SU-DHL-6 (cell line): ENCODE results near the gene UNC5A.

Experiments
- H2AFZ ChIP-seq: fragments of 200-600 bp; sonication (generic); 2 replicates; pipeline ENCODE4 v1.6.1; 2014; ENCODE audit warnings: low read depth, mild to moderate bottlenecking, moderate library complexity, mixed read lengths, antibody characterized with exemption, low read length; ENCODE audit not compliant: severe bottlenecking
- H3F3A ChIP-seq: fragments of 200-600 bp; shearing (Covaris generic); 2 replicates; pipeline ENCODE4 v1.6.0; 2016; ENCODE audit warnings: antibody characterized with exemption, mild to moderate bottlenecking; ENCODE audit not compliant: insufficient read depth
- H3K27ac ChIP-seq: fragments of 200-600 bp; sonication (generic); 2 replicates; pipeline ENCODE4 v1.5.1; 2016; ENCODE audit warnings: low read depth, mild to moderate bottlenecking, low read length, moderate library complexity, mixed read lengths
- H3K27me3 ChIP-seq: fragments of 200-600 bp; sonication (generic), shearing (Covaris generic); 2 replicates; pipeline ENCODE4 v1.6.0; 2014; ENCODE audit warnings: mild to moderate bottlenecking, low read length
- H3K36me3 ChIP-seq: fragments of 200-600 bp; sonication (generic); 2 replicates; pipeline ENCODE4 v1.6.1; 2014; ENCODE audit warnings: mild to moderate bottlenecking, low read length, mixed read lengths
- H3K4me2 ChIP-seq: fragments of 300-600, 200-600 bp; shearing (Covaris generic), sonication (generic); 2 replicates; pipeline ENCODE4 v1.6.0; 2014; ENCODE audit warnings: low read length, low read depth, mild to moderate bottlenecking; ENCODE audit not compliant: poor library complexity, severe bottlenecking
- H3K4me3 ChIP-seq: fragments of 200-600 bp; sonication (generic); 2 replicates; pipeline ENCODE4 v1.5.1; 2014; ENCODE audit warnings: antibody characterized with exemption, low read length, mild to moderate bottlenecking, mixed read lengths; ENCODE audit not compliant: insufficient read depth, poor library complexity, severe bottlenecking
- H3K79me2 ChIP-seq: fragments of 200-600 bp; sonication (generic); 2 replicates; pipeline ENCODE4 v1.6.1; 2014; ENCODE audit warnings: mild to moderate bottlenecking, low read length, moderate library complexity; ENCODE audit not compliant: insufficient read depth
- H3K9ac ChIP-seq: fragments of 200-600 bp; sonication (generic); 2 replicates; pipeline ENCODE4 v1.7.0; 2014; ENCODE audit warnings: mild to moderate bottlenecking, low read length
- H3K9me2 ChIP-seq: fragments of 200-600 bp; sonication (generic); replicated peaks from 2 replicates; pipeline ENCODE4 v1.6.1; 2014; ENCODE audit warnings: low read length; ENCODE audit not compliant: insufficient read depth
- H3K9me3 ChIP-seq: fragments of 200-600 bp; sonication (generic); 2 replicates; pipeline ENCODE4 v1.6.1; 2014; ENCODE audit warnings: low read length, mixed read lengths; ENCODE audit not compliant: insufficient read depth
- H4K20me1 ChIP-seq: fragments of 200-600 bp; sonication (generic); 2 replicates; pipeline ENCODE4 v1.6.1; 2014; ENCODE audit warnings: low read depth, mild to moderate bottlenecking, antibody characterized with exemption, low read length, moderate library complexity, mixed read lengths
- EZH2phosphoT487 ChIP-seq: fragments of 200-600 bp; sonication (generic), shearing (Covaris generic); conservative IDR thresholded peaks from 2 replicates; pipeline ENCODE4 v1.6.1; 2018; ENCODE audit warnings: mild to moderate bottlenecking, antibody characterized with exemption, low read length, moderate library complexity, mixed read lengths
- TF ChIP-seq, protein P1 (sequence below): fragments of 200-600 bp; sonication (generic); IDR thresholded peaks from one replicate; pipeline ENCODE4 v1.5.1; 2017; ENCODE audit warnings: antibody characterized with exemption, mild to moderate bottlenecking, low read length, moderate library complexity; ENCODE audit not compliant: insufficient read depth, poor library complexity, severe bottlenecking

Gene UNC5A

DNA sequence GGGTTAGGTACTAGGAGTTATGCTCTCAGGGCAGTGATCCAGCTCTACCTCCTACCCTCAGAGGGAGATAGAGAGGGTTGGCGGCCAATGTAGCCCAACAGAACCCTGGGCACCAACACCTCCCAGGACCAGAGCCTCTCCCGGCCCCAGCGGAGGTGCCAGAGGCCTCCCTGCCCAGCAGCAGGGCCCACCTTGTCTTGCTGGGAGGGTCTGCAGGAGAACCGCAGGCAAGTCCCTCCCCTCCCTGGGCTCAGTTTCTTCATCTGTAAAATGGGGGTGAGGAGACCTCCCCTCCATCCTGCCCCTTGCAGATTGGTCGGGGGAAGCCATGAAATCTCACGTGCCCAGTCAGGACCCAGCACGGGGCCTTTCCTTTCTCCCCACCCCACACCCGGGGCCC, 54.4 kb downstream of the UNC5A start:
- no peaks in the 10 kb centered on the region for H3K27me3 ChIP-seq

DNA sequence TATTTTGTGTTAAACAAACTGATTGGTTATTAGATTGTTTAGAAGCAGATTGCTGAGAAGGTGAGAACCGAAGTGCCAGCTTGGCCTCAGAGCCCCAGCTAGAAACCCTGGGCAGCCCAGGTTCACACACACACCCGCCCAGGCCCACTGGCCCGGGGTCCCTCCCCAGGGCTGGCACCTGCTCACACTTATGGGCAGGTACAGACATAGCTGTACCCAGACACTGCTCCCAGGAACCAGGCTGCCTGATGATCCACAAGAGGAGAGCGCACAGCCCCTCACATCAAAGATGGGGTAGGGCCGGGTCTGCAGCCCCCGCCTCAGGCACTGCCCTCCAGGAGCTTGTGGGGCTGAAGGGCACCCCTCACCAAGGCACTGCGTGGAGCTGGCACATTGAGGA, 55.6 kb downstream of the UNC5A start:
- Histone ChIP-seq H3K4me2 (no peak overlapping the region), H2AFZ (no peak overlapping the region), H3K9ac (no peak overlapping the region), H3K9me3 (no peaks in the 10 kb centered on the region), H3K4me3 (no peak overlapping the region), H3K79me2 (no peaks in the 10 kb centered on the region), H4K20me1 (no peaks in the 10 kb centered on the region), H3K9me2 (no peaks in the 10 kb centered on the region), H3F3A (no peaks in the 10 kb centered on the region), H3K36me3 (no peaks in the 10 kb centered on the region), H3K27me3 (no peaks in the 10 kb centered on the region), H3K27ac (no peak overlapping the region)
- TF ChIP-seq EZH2phosphoT487 = no peak
- TF ChIP-seq, protein P1, sequence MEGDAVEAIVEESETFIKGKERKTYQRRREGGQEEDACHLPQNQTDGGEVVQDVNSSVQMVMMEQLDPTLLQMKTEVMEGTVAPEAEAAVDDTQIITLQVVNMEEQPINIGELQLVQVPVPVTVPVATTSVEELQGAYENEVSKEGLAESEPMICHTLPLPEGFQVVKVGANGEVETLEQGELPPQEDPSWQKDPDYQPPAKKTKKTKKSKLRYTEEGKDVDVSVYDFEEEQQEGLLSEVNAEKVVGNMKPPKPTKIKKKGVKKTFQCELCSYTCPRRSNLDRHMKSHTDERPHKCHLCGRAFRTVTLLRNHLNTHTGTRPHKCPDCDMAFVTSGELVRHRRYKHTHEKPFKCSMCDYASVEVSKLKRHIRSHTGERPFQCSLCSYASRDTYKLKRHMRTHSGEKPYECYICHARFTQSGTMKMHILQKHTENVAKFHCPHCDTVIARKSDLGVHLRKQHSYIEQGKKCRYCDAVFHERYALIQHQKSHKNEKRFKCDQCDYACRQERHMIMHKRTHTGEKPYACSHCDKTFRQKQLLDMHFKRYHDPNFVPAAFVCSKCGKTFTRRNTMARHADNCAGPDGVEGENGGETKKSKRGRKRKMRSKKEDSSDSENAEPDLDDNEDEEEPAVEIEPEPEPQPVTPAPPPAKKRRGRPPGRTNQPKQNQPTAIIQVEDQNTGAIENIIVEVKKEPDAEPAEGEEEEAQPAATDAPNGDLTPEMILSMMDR = no peak

More for the DNA sequence above, 54.4 kb downstream of the UNC5A start:
- Histone ChIP-seq H3K36me3 (no peaks in the 10 kb centered on the region), H3K27ac (no peak overlapping the region), H3K9me2 (no peaks in the 10 kb centered on the region), H3F3A (no peaks in the 10 kb centered on the region), H3K9ac (no peak overlapping the region), H3K9me3 (no peaks in the 10 kb centered on the region), H2AFZ (no peak overlapping the region), H4K20me1 (no peaks in the 10 kb centered on the region), H3K79me2 (no peaks in the 10 kb centered on the region), H3K4me3 (no peak overlapping the region), H3K4me2 (no peak overlapping the region)
- TF ChIP-seq EZH2phosphoT487 = no peak
- TF ChIP-seq, protein P1 = no peak

DNA sequence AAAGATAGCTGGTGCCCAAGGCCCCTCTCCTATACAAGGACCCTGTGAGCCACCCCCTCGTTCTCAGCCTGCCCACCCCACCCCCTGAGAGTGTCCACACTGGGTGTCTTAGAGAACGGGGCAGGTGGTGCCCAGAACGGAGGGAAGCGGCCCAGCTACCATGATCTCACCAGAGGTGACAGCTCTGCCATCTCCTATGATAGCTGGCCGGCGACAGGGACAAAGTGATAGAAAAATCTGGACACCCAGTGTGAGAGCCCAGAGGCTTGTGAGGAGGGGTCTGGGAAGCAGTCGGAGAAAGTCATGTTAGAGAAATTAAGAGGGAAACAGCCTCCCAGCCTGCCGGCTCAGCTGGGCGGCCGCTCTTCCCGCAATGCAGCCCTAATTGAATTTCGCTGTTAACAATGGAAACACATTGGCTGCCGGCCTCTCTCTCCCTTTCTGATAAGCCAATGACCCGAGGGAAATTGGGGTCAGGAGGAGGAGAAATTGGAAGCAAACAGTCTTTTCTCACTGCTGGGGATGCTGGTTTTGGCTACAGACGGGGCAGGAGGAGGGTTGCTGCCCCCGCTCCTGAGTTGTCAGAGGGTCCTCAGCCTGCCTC, 56.5 kb downstream of the UNC5A start:
- no peaks in the 10 kb centered on the region for H3K36me3 ChIP-seq
- TF ChIP-seq EZH2phosphoT487 = no peak
- TF ChIP-seq, protein P1 = no peak
- H3K27me3 ChIP-seq = no peaks in the 10 kb centered on the region

More for the DNA sequence above, 56.5 kb downstream of the UNC5A start:
- Histone ChIP-seq H3K79me2 (no peaks in the 10 kb centered on the region), H3F3A (no peaks in the 10 kb centered on the region), H3K4me2 (no peak overlapping the region), H3K9me2 (no peaks in the 10 kb centered on the region), H3K9ac (no peak overlapping the region), H3K4me3 (no peak overlapping the region), H3K9me3 (no peaks in the 10 kb centered on the region), H3K27ac (no peak overlapping the region), H4K20me1 (no peaks in the 10 kb centered on the region), H2AFZ (no peak overlapping the region)
